ENCODE measurements around the gene MCM8. TPM values are rescaled to one million over a fixed set of nuclear protein-coding genes. Genes with fewer than 3 reads are reported as not detected.

Gene MCM8
- total RNA-seq, 6 donors from 2014 or later: 2.9 to 7.5 (median 3.9) TPM

GRCh38 chr20:5931411-5931810 lies 19.0 kb upstream of the MCM8 start:
- ATAC-seq (ENCODE audit: low FRiP score in 2 of 2) (no peak), DNase-seq (no peak)
- H3K27me3 ChIP-seq: no peaks in the 10 kb centered on the region
- TF ChIP-seq POLR2A (IDR thresholded peaks at IDR 0.05) (no peak), EP300 (IDR thresholded peaks at IDR 0.05) (no peak), POLR2AphosphoS5 (IDR thresholded peaks at IDR 0.05) (no peak)
- TF ChIP-seq, protein P1, sequence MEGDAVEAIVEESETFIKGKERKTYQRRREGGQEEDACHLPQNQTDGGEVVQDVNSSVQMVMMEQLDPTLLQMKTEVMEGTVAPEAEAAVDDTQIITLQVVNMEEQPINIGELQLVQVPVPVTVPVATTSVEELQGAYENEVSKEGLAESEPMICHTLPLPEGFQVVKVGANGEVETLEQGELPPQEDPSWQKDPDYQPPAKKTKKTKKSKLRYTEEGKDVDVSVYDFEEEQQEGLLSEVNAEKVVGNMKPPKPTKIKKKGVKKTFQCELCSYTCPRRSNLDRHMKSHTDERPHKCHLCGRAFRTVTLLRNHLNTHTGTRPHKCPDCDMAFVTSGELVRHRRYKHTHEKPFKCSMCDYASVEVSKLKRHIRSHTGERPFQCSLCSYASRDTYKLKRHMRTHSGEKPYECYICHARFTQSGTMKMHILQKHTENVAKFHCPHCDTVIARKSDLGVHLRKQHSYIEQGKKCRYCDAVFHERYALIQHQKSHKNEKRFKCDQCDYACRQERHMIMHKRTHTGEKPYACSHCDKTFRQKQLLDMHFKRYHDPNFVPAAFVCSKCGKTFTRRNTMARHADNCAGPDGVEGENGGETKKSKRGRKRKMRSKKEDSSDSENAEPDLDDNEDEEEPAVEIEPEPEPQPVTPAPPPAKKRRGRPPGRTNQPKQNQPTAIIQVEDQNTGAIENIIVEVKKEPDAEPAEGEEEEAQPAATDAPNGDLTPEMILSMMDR (IDR thresholded peaks at IDR 0.05): no peak
- H3K4me1 ChIP-seq: no peaks in the 10 kb centered on the region
- no peak overlapping the region for H3K27ac ChIP-seq
- 84 to 89% methylated on average over 3 of the region's 3 CpGs for WGBS, 2 donors
- no peaks in the 10 kb centered on the region for H3K9me3 ChIP-seq
- no peaks in the 10 kb centered on the region for H3K36me3 ChIP-seq
- no peak overlapping the region for H3K4me3 ChIP-seq

DNA sequence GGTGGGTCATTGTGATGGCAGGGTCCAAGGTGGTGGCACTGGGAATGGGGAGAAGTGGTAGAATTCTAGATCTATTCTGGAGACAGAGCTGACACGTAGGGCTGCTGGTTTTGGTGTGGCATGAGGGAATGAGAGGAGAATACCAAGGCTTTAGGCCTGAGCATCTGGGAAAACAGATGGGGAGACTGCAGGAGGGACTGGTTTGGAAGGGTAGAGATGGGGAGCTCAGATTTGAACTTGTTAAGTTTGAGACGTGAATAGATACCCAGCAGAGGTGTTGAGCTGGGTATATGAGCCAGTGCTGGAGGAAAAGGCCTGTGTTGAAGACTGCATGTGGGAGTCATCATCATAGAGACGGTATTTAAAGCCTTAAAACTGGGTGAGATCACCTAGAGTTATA lies 17.7 kb upstream of the MCM8 start:
- 85 to 87% methylated on average over 3 of the region's 3 CpGs for WGBS, 2 donors
- H3K36me3 ChIP-seq: peaks cover 0 to 7% (median 0%) of the 10 kb centered on the region in 4 donors

GRCh38 chr20:5933802-5934436 lies 16.5 kb upstream of the MCM8 start:
- H3K4me1 ChIP-seq: no peaks in the 10 kb centered on the region
- WGBS, 2 donors: 71 to 78% methylated on average over 7 of the region's 7 CpGs

More for the DNA sequence above, 17.7 kb upstream of the MCM8 start:
- Histone ChIP-seq H3K27ac (no peak overlapping the region), H3K9me3 (no peaks in the 10 kb centered on the region), H3K4me3 (no peak overlapping the region), H3K27me3 (no peaks in the 10 kb centered on the region), H3K4me1 (no peaks in the 10 kb centered on the region)
- DNase-seq: no peak
- TF ChIP-seq POLR2A (IDR thresholded peaks at IDR 0.05) (no peak), POLR2AphosphoS5 (IDR thresholded peaks at IDR 0.05) (no peak), EP300 (IDR thresholded peaks at IDR 0.05) (no peak)
- TF ChIP-seq, protein P1 (IDR thresholded peaks at IDR 0.05): no peak
- ATAC-seq (ENCODE audit: low FRiP score in 2 of 2): no peak

DNA sequence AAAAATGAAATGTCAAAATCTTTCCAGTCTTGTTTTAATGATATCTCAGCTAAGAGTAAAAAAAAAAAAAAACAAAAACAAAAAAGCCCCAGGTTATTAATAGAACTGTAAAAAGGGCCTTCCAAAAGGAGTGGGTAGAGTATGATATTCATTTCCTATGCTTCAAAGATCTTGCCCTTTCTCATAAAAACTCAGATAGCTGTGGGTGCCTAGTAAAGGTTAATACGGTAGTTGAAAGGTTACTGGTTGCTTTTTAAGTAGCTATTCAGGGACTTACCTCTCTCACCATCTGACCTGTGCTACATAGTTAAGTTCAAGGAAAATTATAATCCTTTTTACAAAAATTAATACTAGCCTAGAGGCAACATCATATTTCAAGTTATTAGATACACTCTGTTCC lies 15.1 kb upstream of the MCM8 start:
- DNase-seq (no peak), ATAC-seq (ENCODE audit: low FRiP score in 2 of 2) (no peak)
- WGBS, 2 donors: 68 to 79% methylated on average over 1 of the region's 1 CpG
- TF ChIP-seq POLR2AphosphoS5 (IDR thresholded peaks at IDR 0.05) (no peak), POLR2A (IDR thresholded peaks at IDR 0.05) (no peak), EP300 (IDR thresholded peaks at IDR 0.05) (no peak)
- TF ChIP-seq, protein P1 (IDR thresholded peaks at IDR 0.05): no peak
- Histone ChIP-seq H3K9me3 (no peaks in the 10 kb centered on the region), H3K36me3 (peaks cover 0 to 33% (median 17%) of the 10 kb centered on the region in 4 donors), H3K4me1 (no peaks in the 10 kb centered on the region), H3K4me3 (no peak overlapping the region), H3K27ac (no peak overlapping the region), H3K27me3 (no peaks in the 10 kb centered on the region)

More at GRCh38 chr20:5933802-5934436, 16.5 kb upstream of the MCM8 start:
- TF ChIP-seq POLR2AphosphoS5 (IDR thresholded peaks at IDR 0.05): no peak
- Histone ChIP-seq H3K4me3 (no peak overlapping the region), H3K27me3 (no peaks in the 10 kb centered on the region), H3K9me3 (no peaks in the 10 kb centered on the region), H3K36me3 (peaks cover 0 to 19% (median 4%) of the 10 kb centered on the region in 4 donors), H3K27ac (no peak overlapping the region)
- ATAC-seq (ENCODE audit: low FRiP score in 2 of 2) (no peak), DNase-seq (no peak)

- no peak overlapping the region for H3K27ac ChIP-seq
- 75 to 78% methylated on average over 3 of the region's 3 CpGs for WGBS, 2 donors
- no peak overlapping the region for H3K4me3 ChIP-seq
- DNase-seq: no peak
- H3K4me1 ChIP-seq: no peaks in the 10 kb centered on the region
- no peak for ATAC-seq (ENCODE audit: low FRiP score in 2 of 2)
- no peak for TF ChIP-seq EP300 (IDR thresholded peaks at IDR 0.05)
- no peak for TF ChIP-seq POLR2AphosphoS5 (IDR thresholded peaks at IDR 0.05)
- TF ChIP-seq, protein P1 (IDR thresholded peaks at IDR 0.05): no peak
- H3K36me3 ChIP-seq: peaks cover 0 to 42% (median 25%) of the 10 kb centered on the region in 4 donors
- no peaks in the 10 kb centered on the region for H3K9me3 ChIP-seq
- H3K27me3 ChIP-seq: no peaks in the 10 kb centered on the region
These were observed 14.2 kb upstream of the MCM8 start for GRCh38 chr20:5936238-5936637.

Measured in upper lobe of left lung (tissue), 6 donors.